Endothelial cell of umbilical vein (primary cell): ENCODE data around the gene PLP2. TPM values are rescaled to one million over a fixed set of nuclear protein-coding genes. Genes with fewer than 3 reads are reported as not detected.

Experiments
- BruUV-seq: library from RNA; stranded (reverse); fragments of 400-500 nt; replicated peaks from 2 replicates; lab custom pipeline; 2021; lab: Mats Ljungman, UMichigan
- CTCF ChIA-PET: fragments of 300-600, 350-600 bp; sonication (Branson Sonifier 250); formaldehyde crosslinking; loops from one replicate; lab custom pipeline; 2021; ENCODE audit warnings: antibody characterized with exemption, inconsistent platforms; lab: Charles Lee
- POLR2A ChIA-PET: fragments of 300-600, 350-600 bp; sonication (Branson Sonifier 250); formaldehyde crosslinking; loops from one replicate; lab custom pipeline; 2021; ENCODE audit warnings: antibody characterized with exemption, inconsistent platforms; lab: Charles Lee
- DNase-seq: peaks from one replicate; pipeline ENCODE4 v3.0.0-alpha.2; 2011; ENCODE audit warnings: low read depth, low spot score
- FAIRE-seq: peaks from 2 replicates; lab custom pipeline; 2011; peaks lifted over from hg19 to GRCh38; lab: Jason Lieb, UNC
- H2AFZ ChIP-seq: 2 replicates; pipeline ENCODE4 v1.6.0; 2012; ENCODE audit warnings: low read depth, low read length, control low read depth, inconsistent platforms
- H3K27ac ChIP-seq: 2 replicates; pipeline ENCODE4 v1.5.1; 2011; ENCODE audit warnings: low read depth, mild to moderate bottlenecking, control low read depth, low read length, moderate library complexity; ENCODE audit not compliant: insufficient read depth
- H3K27me3 ChIP-seq, 2 experiments: 2 replicates each; pipeline versions ENCODE4 v1.6.0 to v1.6.1; 2011; ENCODE audit warnings: low read length in 2 of 2, mixed read lengths in 1 of 2; ENCODE audit not compliant: control insufficient read depth in 2 of 2, insufficient read depth in 2 of 2
- H3K36me3 ChIP-seq, 2 experiments: 2 replicates in 1 of 2; 3 replicates in 1 of 2; pipeline ENCODE4 v1.5.1; 2011; ENCODE audit warnings: low read length in 2 of 2, mild to moderate bottlenecking in 1 of 2, moderate library complexity in 1 of 2; ENCODE audit not compliant: control insufficient read depth in 2 of 2, insufficient read depth in 2 of 2; ENCODE audit errors: extremely low read depth in 1 of 2
- H3K4me1 ChIP-seq: 3 replicates; pipeline ENCODE4 v1.5.1; 2011; ENCODE audit warnings: mild to moderate bottlenecking, low read length; ENCODE audit not compliant: control insufficient read depth, insufficient read depth; ENCODE audit errors: extremely low read depth
- H3K4me2 ChIP-seq: 2 replicates; pipeline ENCODE4 v1.6.1; 2011; ENCODE audit warnings: low read length, control low read depth, mixed read lengths; ENCODE audit not compliant: insufficient read depth
- H3K4me3 ChIP-seq, 3 experiments: fragments of 200-600 bp in 1 of 3; sonication (generic), shearing (Covaris generic) in 1 of 3; replicated peaks in 1 of 3; 2 replicates each; pipeline ENCODE4 v1.5.1; 2011 to 2016; ENCODE audit warnings: control low read depth in 3 of 3, low read length in 3 of 3, mild to moderate bottlenecking in 2 of 3, inconsistent platforms in 1 of 3, low read depth in 1 of 3, moderate library complexity in 1 of 3; ENCODE audit not compliant: insufficient read depth in 1 of 3
- H3K79me2 ChIP-seq: 2 replicates; pipeline ENCODE4 v1.6.0; 2012; ENCODE audit warnings: low read length, inconsistent platforms; ENCODE audit not compliant: control insufficient read depth, insufficient read depth
- H3K9ac ChIP-seq: replicated peaks from 2 replicates; pipeline ENCODE3; 2011; ENCODE audit warnings: low read length, control low read depth; ENCODE audit not compliant: insufficient read depth; ENCODE audit errors: extremely low read depth
- H3K9me1 ChIP-seq: replicated peaks from 3 replicates; pipeline ENCODE4 v1.6.0; 2011; ENCODE audit warnings: mild to moderate bottlenecking, low read length; ENCODE audit not compliant: control insufficient read depth, insufficient read depth; ENCODE audit errors: extremely low read depth
- H3K9me3 ChIP-seq: replicated peaks from 2 replicates; pipeline ENCODE4 v1.5.1; 2012; ENCODE audit warnings: low read length, inconsistent platforms; ENCODE audit not compliant: control insufficient read depth, insufficient read depth
- H4K20me1 ChIP-seq: replicated peaks from 2 replicates; pipeline ENCODE3; 2011; ENCODE audit warnings: mild to moderate bottlenecking, low read length; ENCODE audit not compliant: control insufficient read depth, insufficient read depth; ENCODE audit errors: extremely low read depth
- FOS ChIP-seq: IDR thresholded peaks from 2 replicates; pipeline ENCODE4 v1.6.1; 2011; ENCODE audit warnings: mild to moderate bottlenecking, low read length, moderate library complexity, borderline replicate concordance; ENCODE audit not compliant: insufficient read depth
- GATA2 ChIP-seq: IDR thresholded peaks from 2 replicates; pipeline ENCODE4 v1.7.0; 2011; ENCODE audit warnings: low read depth, mild to moderate bottlenecking, moderate library complexity, mixed read lengths, low read length; ENCODE audit not compliant: insufficient read length, insufficient read depth
- MYC ChIP-seq: IDR thresholded peaks from one replicate; pipeline ENCODE4 v1.6.1; 2011; ENCODE audit warnings: mild to moderate bottlenecking, low read depth, low read length
- POLR2A ChIP-seq: IDR thresholded peaks from 2 replicates; pipeline ENCODE4 v1.6.1; 2012; ENCODE audit warnings: low read depth, mild to moderate bottlenecking, control low read depth, low read length
- POLR2AphosphoS5 ChIP-seq: IDR thresholded peaks from 2 replicates; pipeline ENCODE4 v1.6.1; 2012; ENCODE audit warnings: low read depth, mild to moderate bottlenecking, control low read depth, low read length, moderate library complexity; ENCODE audit not compliant: insufficient read depth
- dilution Hi-C: fragments of 300-500 bp; cut with MboI; formaldehyde crosslinking; loops from one replicate; pipeline ENCODE4 v1.15.0; 2019; ENCODE audit warnings: low sequenced_read_pairs; ENCODE audit not compliant: extremely low pct_ligation_motif_present
- intact Hi-C: fragments of 100-400 bp; cut with micrococcal nuclease; formaldehyde crosslinking; loops from one replicate; pipeline ENCODE4 v1.10.0; 2022
- polyA plus RNA-seq, 4 experiments: library from polyadenylated mRNA; depleted of rRNA in 3 of 4; stranded (reverse) in 3 of 4; unstranded in 1 of 4; fragments of >200 nt; gene quantifications; 2 replicates each; pipeline versions ENCODE4 v1.2.1 to v1.2.3, GENCODE V29; 2011 to 2012; ENCODE audit warnings: missing spikeins in 1 of 4
- total RNA-seq: library from RNA; stranded (reverse); gene quantifications from 2 replicates; pipeline ENCODE4 v1.2.3, GENCODE V29; 2021
- TF ChIP-seq, protein P1 (sequence below): IDR thresholded peaks from 2 replicates; pipeline ENCODE4 v1.6.1; 2011; ENCODE audit not compliant: insufficient read depth, insufficient read length
- TF ChIP-seq, protein P2 (sequence below), 2 donors: IDR thresholded peaks; 1 replicate in 1 of 2; 2 replicates in 1 of 2; pipeline ENCODE4 v1.5.1; 2011; ENCODE audit warnings: low read length in 2 of 2, mild to moderate bottlenecking in 2 of 2, moderate library complexity in 2 of 2, control low read depth in 1 of 2, inconsistent platforms in 1 of 2, low read depth in 1 of 2; ENCODE audit not compliant: insufficient read depth in 1 of 2; ENCODE audit errors: extremely low read depth in 1 of 2

The PLP2 gene
- total and polyA plus RNA-seq, 2 donors (not counting 3 experiments of a cell fraction or from before 2014, with no cell fraction given): 153 to 277 TPM

DNA sequence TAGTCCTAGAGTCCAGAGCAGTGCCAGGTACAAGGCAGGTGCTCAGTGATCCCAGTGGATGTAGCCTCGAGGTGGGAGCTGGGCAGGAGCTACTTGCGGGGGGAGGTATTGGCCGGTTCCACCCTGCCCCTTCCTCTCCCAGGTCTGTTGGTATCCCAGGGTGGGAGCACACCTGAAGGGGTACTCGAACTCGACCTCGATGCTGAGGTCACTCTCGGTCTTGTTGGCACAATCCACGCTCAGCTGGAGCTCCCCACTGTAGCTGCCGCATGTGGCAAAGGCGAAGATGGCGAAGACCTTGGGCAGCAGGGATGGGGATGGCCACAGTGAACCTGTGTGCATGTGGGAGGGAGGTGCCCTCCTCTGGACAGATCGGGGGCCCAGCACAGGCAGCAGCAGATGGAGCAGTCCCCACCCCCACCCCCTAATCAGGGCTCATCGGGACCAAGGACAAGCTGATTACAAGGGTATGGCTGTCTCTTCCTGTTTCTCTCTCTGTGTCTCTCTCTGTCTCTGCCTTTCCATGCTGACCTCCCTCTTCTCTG, 25.9 kb downstream of the PLP2 start:
- BruUV-seq: no TSS peak
- DNase-seq: no peak
- Histone ChIP-seq H3K9me3 (no peaks in the 10 kb centered on the region), H3K4me1 (peaks cover 3% of the 10 kb centered on the region), H3K4me2 (no peak overlapping the region), H3K4me3 (no peak overlapping the region), H3K36me3 (no peaks in the 10 kb centered on the region), H3K27me3 (peaks cover 0 to 2% of the 10 kb centered on the region in 2 experiments), H3K27ac (no peak overlapping the region), H4K20me1 (no peaks in the 10 kb centered on the region), H3K9ac (no peak overlapping the region), H3K9me1 (no peaks in the 10 kb centered on the region), H2AFZ (no peak overlapping the region), H3K79me2 (no peaks in the 10 kb centered on the region)
- ChIA-PET CTCF (no interaction called here), POLR2A (no interaction called here)
- dilution Hi-C loops (no loop called here), intact Hi-C loops (no loop called here)
- no peak for FAIRE-seq
- TF ChIP-seq, protein P1, sequence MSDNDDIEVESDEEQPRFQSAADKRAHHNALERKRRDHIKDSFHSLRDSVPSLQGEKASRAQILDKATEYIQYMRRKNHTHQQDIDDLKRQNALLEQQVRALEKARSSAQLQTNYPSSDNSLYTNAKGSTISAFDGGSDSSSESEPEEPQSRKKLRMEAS: no peak
- TF ChIP-seq FOS (no peak), POLR2A (no peak), POLR2AphosphoS5 (no peak), GATA2 (no peak), MYC (no peak)
- TF ChIP-seq, protein P2, sequence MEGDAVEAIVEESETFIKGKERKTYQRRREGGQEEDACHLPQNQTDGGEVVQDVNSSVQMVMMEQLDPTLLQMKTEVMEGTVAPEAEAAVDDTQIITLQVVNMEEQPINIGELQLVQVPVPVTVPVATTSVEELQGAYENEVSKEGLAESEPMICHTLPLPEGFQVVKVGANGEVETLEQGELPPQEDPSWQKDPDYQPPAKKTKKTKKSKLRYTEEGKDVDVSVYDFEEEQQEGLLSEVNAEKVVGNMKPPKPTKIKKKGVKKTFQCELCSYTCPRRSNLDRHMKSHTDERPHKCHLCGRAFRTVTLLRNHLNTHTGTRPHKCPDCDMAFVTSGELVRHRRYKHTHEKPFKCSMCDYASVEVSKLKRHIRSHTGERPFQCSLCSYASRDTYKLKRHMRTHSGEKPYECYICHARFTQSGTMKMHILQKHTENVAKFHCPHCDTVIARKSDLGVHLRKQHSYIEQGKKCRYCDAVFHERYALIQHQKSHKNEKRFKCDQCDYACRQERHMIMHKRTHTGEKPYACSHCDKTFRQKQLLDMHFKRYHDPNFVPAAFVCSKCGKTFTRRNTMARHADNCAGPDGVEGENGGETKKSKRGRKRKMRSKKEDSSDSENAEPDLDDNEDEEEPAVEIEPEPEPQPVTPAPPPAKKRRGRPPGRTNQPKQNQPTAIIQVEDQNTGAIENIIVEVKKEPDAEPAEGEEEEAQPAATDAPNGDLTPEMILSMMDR (IDR thresholded peaks at IDR 0.05; ENCODE audit: extremely low read depth in 1 of 2, insufficient read depth in 1 of 2, low read depth in 1 of 2, low read length in 2 of 2): no peak
